Measurements from ENCODE around the gene STK11.
A peak's percentile ranks its signal among the peaks of the same experiment; 100 is the strongest.
"Not testable (repeated sequence)": the region's sequence is repeated elsewhere in the genome, so short reads cannot be mapped to it uniquely, and the experiment has no call there.

STK11 gene

DNA sequence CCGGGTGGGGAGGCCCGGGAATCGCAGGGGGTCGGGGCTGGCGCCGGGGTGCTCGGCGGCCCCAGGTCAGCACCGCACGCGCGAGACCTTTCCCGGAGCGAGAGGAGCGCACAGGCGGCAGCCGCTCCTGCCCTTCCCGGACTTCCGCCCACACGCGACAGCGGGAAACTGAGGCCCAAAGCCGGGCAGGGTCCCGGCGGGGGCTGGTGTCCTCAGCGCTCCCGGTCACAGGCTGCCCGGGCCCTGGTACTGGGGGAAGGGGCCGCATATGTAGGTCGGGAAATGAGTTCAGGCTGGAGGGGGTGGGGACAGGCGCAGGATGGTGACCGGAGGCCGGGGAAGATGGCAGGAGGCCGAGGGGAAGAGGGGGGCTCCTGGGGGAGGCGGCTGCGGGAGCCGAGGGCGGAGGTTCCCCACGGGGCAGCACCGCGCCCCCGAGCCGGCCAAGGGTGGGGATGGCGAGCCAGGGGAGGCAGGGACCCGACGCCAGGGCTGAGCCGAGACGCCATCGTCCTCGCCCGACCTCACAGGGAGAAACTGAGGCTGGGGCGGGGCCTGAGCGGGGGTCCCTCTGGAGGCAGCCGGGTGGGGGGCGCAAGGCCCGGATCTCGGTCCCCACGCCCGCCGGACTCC, 31.6 kb downstream of the STK11 start:
- no peak for DNase-seq (ENCODE audit: low read depth in 3 of 3)

DNA sequence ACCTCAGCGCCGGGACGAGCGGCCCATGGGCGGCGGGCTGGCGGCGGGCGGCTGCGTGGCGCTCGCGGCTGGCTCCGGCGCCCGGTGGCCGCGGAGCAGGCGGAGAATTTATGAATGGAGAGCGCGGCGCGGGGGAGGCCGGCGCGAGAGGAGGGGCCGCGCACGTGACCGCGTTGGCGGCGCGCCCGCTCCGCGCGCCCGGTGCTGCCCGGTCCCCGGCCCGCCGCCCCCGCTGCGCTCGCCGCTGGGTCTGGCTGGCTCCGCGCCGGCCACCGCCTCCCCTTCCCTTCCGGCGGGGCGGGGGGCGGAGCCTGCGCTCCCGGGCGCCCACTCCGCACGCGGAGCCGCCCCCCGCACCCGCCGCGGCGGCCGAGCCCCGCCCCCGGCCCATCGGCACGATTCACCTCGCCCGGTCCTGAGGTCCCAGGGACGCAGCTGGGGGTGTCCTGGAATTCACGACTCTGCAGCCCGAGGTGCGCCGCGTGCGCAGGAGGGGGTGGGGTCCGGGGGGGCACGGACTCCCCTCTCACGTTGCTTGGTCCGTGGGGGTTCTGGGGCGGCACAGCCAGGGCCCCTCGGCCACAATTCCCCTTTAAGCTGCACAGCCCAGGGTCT, 32.3 kb downstream of the STK11 start, which contains the start of gene CBARP:
CBARP (minus strand) TSS at position 252 of the 615 bp plus-strand sequence. CDS start 1,905 bp downstream, outside the sequence.
- DNase-seq (ENCODE audit: low read depth in 3 of 3) = no peak

DNA sequence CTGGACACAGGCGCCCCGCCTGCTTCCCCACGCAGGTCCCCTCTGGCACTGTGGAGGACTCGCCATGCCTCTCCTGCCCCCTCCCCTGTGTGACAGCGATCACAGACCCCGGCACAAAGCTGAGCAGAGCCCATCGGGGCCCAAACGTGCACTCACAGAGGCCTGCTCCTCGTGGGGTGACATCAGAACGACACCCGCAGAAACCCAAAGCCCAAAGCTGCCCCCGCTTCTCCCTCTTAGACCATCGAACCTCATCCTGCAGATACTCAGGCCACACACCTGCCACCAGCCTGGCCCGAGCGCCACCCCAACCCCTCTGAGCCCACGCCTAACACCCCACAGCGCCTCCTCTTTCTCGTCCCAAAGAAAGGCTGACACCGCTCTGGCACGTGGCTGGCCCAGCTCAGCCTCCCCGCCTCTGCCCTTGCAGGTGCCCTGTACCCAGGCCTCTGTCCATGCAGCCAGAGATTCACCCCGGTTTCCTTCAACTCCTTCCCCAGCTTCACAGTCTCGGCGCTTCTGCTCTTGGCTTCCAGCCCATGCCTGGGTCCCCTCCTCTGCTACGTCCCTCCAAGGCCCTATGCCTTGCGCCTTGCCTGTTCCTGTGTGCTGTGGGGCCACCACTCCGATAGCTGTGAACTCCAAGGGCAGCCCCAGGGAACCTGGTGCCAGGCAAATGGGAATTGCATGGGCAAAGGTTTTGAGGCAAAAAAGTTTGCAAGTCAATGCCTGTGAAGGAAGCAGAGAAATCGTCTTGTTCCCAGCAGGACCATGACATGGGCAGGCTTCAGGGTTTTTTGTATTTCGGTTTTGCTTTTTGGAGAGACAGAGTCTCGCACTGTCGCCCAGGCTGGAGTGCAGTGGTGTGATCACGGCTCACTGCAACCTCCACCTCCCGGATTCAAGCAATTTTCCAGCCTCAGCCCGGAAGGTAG, 33.1 kb downstream of the STK11 start:
- no peak for DNase-seq (ENCODE audit: low read depth in 3 of 3)

GRCh38 chr19:1239420-1239795, 33.8 kb downstream of the STK11 start:
- no peak for DNase-seq (ENCODE audit: low read depth in 3 of 3)

DNA sequence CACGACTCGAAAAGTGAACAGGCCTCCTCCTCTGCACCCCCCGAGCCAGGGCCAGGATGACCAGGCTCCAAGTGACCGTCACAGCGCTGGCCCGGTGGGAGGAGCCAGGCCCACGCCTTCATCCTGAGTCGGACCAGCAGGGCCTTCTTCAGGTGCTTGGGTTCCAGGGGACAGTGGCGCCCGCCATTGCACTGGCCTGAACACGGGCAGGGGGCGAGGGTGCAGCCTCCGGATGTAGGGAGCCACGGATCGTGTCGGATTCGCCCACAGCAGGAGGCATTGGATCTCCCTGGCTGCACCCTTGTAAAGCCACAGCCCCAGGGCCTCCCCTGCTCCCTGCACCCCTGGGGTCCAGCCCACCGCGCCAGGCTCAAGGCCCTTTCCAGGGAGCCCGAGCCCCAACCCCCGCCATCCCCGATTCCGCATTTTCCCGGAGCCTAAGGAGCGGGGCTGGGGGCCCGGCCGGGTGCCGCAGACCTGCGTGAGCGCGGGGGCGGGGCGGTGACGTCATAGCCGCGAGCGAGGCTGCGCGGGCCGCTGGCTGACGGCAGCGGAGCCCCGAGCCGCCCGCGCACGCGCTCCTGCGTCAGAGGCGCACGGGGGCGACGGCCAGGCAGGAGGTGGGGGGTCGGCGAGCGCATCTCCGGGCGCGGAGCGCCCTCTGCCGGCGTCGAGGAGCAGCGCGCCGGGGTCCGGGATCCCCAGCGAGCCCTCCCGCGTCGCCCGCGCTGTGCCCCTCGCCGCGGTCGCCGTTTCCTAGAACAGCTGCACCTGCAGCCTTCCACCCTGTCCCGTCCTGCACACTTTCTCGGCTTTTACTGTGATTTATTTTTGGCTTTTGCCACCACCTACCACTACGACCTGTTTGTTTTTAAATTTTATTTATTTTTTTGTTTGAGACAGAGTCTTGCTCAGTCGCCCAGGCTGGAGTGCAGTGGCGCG, 34.5 kb downstream of the STK11 start:
- DNase-seq (ENCODE audit: low read depth in 3 of 3) = peak; percentile 84 to 91 (median 88)

- no peak for DNase-seq (ENCODE audit: low read depth in 3 of 3)
These were observed 35.3 kb downstream of the STK11 start for GRCh38 chr19:1240925-1241324.

DNA sequence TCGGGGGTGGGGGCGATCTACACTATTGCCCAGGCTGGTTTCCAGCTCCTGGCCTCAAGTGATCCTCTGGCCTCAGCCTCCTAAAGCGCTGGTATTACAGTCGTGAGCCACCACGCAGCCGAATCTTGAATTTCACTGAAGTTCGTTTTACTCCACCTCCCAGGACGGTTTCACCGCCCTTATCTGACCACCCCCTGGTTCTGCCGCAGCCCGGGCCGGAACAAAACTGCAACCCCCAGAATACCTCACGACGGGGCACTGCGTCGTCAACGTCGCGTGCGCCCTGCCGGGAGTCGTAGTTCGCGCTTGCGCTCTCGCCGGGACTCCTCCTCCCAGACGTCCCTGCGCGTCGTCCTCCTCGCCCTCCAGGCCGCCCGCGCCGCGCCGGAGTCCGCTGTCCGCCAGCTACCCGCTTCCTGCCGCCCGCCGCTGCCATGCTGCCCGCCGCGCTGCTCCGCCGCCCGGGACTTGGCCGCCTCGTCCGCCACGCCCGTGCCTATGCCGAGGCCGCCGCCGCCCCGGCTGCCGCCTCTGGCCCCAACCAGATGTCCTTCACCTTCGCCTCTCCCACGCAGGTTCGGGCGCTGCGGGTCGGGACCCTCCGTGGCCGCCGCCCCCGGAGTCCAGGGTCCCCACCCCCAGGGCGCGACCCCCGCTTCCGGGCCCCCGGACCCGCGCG, 36.0 kb downstream of the STK11 start, which contains the start of gene ATP5F1D:
ATP5F1D (plus strand) TSS at position 335 of the 679 bp plus-strand sequence; CDS start at position 435, 100 bp downstream.
- peak; percentile 84 to 91 (median 85) for DNase-seq (ENCODE audit: low read depth in 3 of 3)

- DNase-seq (ENCODE audit: low read depth in 3 of 3) = peak; percentile 68 to 81 (median 73)
These were observed 38.5 kb downstream of the STK11 start for GRCh38 chr19:1243768-1244692.

DNA sequence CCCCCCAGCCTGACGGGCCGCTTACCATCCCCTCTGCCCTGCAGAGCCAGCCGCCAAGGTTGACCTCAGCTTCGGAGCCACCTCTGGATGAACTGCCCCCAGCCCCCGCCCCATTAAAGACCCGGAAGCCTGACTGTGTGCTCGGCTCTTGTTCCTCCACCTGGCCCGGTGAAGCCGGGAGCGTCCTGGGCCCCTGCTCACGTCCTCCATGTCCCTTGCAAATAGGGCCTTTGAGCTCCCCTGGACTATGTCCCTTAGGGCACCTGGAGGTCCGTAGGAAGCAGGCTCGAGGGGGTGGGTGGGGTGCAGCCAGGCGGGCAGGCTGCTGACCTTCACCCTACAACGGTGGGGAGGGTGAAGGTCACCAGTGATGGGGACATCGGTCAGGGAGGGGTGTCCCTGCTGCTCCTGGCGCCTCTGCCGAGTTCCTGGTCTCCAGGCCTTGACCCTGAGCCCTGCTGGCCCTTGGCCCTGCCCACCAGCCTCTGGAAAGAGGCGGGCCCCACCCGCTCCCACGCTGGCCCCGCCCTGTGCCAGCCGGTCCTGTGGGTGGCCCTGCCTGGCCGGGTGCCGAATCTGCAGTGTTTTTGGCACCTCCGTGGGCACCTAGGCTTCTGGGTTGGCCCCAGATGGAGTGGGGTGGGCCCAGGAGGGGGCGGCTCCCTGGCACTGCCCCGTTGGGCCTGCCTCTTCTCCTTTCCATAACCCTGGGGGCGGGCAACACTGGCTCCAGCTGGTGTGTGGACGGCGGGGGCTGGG, 39.3 kb downstream of the STK11 start:
- DNase-seq (ENCODE audit: low read depth in 3 of 3) = no peak

DNA sequence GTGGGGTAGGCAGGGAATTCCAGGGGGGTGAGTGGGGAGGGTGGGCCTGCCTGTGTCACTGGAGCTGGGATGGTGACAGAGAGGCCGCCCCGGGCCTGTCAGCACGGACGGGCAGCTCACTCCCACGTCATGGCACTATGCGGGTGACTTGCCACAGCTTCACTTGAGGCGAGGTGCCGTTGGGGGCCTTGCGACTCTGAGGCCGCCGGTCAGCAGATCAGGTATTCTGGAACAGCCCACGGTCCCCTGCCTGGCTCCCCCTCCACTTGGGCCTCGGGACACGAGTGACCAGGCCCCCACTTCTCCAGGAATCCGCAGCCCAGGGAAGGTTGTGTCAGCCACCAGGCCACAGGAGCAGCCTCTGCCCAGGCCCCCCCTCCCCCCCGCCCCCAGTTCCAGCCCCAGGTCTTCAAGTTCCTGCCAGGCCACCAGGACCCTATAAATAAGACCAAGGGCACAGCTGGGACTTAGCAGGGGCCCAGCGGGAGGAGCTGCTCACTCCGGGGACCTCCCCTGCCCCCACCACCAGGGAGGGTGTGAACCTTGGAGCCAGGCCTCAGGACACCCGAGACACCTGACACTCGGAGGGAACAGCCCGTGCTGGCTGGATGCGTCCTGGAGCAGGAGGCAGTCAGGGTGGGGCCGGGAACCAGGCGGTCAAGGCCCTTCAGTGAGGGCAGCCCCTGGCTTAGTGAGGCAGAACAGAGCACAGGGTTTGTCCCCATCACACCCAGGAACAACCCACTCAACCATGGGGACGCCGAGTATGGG, 40.1 kb downstream of the STK11 start:
- DNase-seq (ENCODE audit: low read depth in 3 of 3) = no peak

GRCh38 chr19:1246265-1247087, 40.9 kb downstream of the STK11 start:
- DNase-seq (ENCODE audit: low read depth in 3 of 3) = not testable (repeated sequence)

- no peak for DNase-seq (ENCODE audit: low read depth in 3 of 3)
These were observed 42.2 kb downstream of the STK11 start for GRCh38 chr19:1247748-1248138.

DNA sequence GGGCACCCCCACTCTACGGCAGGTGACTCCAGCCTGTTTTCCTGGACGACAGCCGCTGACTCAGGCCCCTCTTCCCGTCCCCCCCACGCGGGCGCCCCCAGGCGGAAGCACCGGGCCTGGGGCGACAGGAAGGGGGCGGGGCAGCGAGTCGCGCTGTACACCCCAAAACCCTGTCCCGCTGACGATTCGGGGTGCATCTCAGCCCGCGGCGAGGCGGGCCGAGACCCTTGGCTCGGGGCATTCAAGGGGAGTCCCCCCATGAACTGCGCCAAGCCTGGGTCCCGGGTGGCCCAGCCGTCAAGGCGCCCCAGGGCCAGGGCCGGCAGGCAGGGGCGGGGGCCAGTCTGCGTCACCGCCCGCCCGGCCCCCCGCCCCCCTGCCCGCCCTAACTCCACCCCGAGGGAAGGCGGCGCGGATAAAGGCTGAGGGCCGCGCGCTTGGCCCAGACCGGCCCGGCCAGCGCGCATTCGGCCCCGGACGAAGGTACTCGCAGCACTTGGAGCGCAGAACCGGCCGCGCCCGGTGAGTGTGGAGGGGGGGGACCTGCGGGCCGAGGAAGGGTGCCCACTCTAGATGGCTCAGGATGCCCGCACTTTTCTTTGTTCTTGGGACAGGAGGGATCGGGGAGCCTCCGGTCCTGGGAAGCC, 42.7 kb downstream of the STK11 start, which contains the start of gene MIDN:
MIDN (plus strand) TSS at position 445 of the 647 bp plus-strand sequence. CDS start 1,714 bp downstream, outside the sequence.
- DNase-seq (ENCODE audit: low read depth in 3 of 3) = peak in 1 of 3 experiments; percentile 71

DNA sequence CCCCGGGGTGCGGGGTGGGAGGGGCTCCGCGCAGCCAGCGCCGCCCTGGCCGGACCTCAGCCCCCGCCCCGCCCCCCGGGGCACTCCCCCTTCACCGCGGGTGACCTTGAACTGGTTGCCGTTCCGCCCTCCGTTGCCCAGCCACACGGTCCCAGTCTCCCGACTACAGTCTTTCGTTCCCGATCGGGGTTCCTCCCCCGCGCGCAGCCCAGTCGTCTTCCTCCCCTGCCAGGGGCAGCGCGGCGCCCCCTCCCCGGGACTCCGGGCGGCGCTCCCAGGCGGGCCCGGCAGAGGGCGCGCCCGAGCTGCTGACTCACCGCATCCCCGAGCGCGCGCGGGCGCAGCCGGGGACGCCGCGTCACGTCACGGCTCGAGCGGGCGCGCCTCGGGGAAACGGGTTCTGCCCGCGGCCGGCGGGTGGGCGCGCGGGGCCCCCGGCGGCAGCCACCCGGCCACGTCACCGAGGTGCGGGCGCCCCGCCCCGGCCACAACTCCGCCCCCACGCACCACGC, 43.3 kb downstream of the STK11 start:
- peak; percentile 64 to 78 (median 65) for DNase-seq (ENCODE audit: low read depth in 3 of 3)

DNA sequence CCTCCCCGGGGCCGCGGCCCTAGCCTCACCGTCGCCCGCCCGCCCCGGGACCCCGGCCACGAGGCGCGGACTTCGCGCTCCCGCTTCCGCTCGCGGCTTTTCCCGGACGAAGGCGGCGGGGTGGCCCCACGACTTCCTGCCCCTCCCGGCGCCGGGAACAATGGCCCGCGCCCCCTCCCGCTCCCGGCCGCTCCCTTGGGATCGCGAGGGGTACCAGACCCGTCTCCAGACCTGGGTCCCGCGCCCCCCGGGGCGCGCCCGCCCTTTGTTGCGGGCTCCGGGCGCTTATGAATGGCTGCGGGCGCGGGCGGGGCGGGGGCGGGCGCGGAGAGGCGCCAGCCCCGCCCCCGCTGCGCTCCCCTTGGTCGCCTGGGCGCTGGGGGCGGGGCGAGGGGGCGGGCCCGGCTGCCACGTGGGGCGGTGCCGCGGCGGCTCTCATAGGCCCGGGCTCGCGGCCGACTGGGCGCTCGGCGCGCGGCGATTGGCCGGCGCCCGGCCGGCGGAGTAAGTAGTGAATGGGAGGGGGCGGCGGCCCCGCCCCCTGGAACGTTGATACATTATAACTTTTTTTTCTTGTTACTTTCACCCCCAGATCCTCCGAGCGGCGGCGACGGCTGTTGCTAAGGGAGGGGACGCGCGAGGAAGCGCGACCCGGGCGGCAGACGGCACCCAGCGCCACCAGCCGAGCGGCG, 43.9 kb downstream of the STK11 start:
- peak; percentile 89 to 94 (median 89) for DNase-seq (ENCODE audit: low read depth in 3 of 3)
